ENCODE results near the gene CBX8.

Gene CBX8

GRCh38 chr17:79818026-79818758 lies 21.3 kb upstream of the CBX8 start:
- no peak for DNase-seq

GRCh38 chr17:79815836-79816461 lies 19.1 kb upstream of the CBX8 start:
- DNase-seq, result no peak

GRCh38 chr17:79814974-79815835 lies 18.3 kb upstream of the CBX8 start:
- no peak for DNase-seq

GRCh38 chr17:79814127-79814973 lies 17.5 kb upstream of the CBX8 start:
- DNase-seq, result no peak

GRCh38 chr17:79813297-79814126 lies 16.6 kb upstream of the CBX8 start:
- DNase-seq, result no peak

- no peak for DNase-seq
Observed at GRCh38 chr17:79812353-79813258, 15.7 kb upstream of the CBX8 start.

GRCh38 chr17:79811868-79812352 lies 15.0 kb upstream of the CBX8 start:
- DNase-seq, result no peak

GRCh38 chr17:79811011-79811867 lies 14.4 kb upstream of the CBX8 start:
- DNase-seq, result no peak

- peak; percentile 77 for DNase-seq
Observed at GRCh38 chr17:79810130-79811010, 13.5 kb upstream of the CBX8 start.

GRCh38 chr17:79809530-79810129 lies 12.8 kb upstream of the CBX8 start:
- no peak for DNase-seq

GRCh38 chr17:79808763-79809529 lies 12.1 kb upstream of the CBX8 start:
- no peak for DNase-seq

GRCh38 chr17:79806863-79807720 lies 10.2 kb upstream of the CBX8 start:
- no peak for DNase-seq

- no peak for DNase-seq
Observed at GRCh38 chr17:79806446-79806760, 9.5 kb upstream of the CBX8 start.

- no peak for DNase-seq
Observed at GRCh38 chr17:79804856-79805696, 8.2 kb upstream of the CBX8 start.
